Erythroblast (primary cell): ENCODE data around the gene DUS1L.

Source experiments
- GATA1 ChIP-seq: IDR thresholded peaks from 2 replicates; pipeline ENCODE4 v1.6.1; 2011; ENCODE audit warnings: low read depth, mild to moderate bottlenecking, control low read depth, low read length, moderate library complexity
- POLR2A ChIP-seq: IDR thresholded peaks from 2 replicates; pipeline ENCODE4 v1.6.1; 2011; ENCODE audit warnings: mild to moderate bottlenecking, low read length

DNA sequence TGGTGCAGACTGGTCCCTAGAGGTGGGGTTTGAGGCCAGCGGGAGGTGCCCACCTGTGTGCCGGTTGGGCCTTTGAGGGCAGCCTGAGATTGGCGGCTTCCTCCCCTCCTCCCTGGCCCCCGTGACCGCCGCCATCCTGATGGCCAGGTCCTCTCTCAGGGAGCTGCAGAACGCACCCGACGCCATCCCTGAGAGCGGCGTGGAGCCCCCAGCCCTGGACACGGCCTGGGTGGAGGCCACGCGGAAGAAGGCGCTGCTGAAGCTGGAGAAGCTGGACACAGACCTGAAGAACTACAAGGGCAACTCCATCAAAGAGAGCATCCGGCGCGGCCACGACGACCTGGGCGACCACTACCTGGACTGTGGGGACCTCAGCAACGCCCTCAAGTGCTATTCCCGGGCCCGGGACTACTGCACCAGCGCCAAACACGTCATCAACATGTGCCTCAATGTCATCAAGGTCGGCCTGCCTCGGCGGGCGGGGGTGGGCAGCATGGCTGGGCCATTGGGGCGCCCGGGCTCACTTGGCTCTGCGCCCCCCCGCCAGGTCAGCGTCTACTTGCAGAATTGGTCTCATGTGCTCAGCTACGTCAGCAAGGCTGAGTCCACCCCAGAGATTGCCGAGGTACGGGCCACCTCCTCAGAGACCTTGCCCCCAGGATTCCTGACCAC, 11.1 kb downstream of the DUS1L start:
- TF ChIP-seq POLR2A = no peak
- TF ChIP-seq GATA1 = no peak
